Smooth muscle cell (in vitro differentiated cells): ENCODE results near the gene SCG5. TPM values are rescaled to one million over a fixed set of nuclear protein-coding genes. Genes with fewer than 3 reads are reported as not detected.

Experiments
- DNase-seq: peaks from one replicate; lab custom pipeline; 2025; ENCODE audit not compliant: unreplicated experiment; lab: John Stamatoyannopoulos, UW
- H2AFZ ChIP-seq: fragments of 200-600 bp; sonication (generic); 2 replicates; pipeline ENCODE4 v1.6.0; 2016; ENCODE audit warnings: antibody characterized with exemption, low read depth, mild to moderate bottlenecking
- H3F3A ChIP-seq: fragments of 200-600 bp; sonication (generic); 2 replicates; pipeline ENCODE4 v1.6.0; 2017; ENCODE audit warnings: antibody characterized with exemption, low read depth
- H3K27ac ChIP-seq: fragments of 200-600 bp; sonication (generic); 2 replicates; pipeline ENCODE4 v1.5.1; 2016; ENCODE audit warnings: low read depth, mild to moderate bottlenecking
- H3K27me3 ChIP-seq: fragments of 200-600 bp; sonication (generic); 2 replicates; pipeline ENCODE4 v1.6.1; 2016; ENCODE audit warnings: low read depth, mild to moderate bottlenecking
- H3K36me3 ChIP-seq: fragments of 200-600 bp; sonication (generic); 2 replicates; pipeline ENCODE4 v1.5.1; 2016; ENCODE audit warnings: low read depth
- H3K4me1 ChIP-seq: fragments of 200-600 bp; sonication (generic); 2 replicates; pipeline ENCODE4 v1.5.1; 2016; ENCODE audit warnings: low read depth
- H3K4me2 ChIP-seq: fragments of 200-600 bp; sonication (generic); 2 replicates; pipeline ENCODE4 v1.6.0; 2016; ENCODE audit warnings: mild to moderate bottlenecking
- H3K4me3 ChIP-seq: fragments of 200-600 bp; sonication (generic); 2 replicates; pipeline ENCODE4 v1.5.1; 2016; ENCODE audit warnings: mild to moderate bottlenecking
- H3K79me2 ChIP-seq: fragments of 200-600 bp; sonication (generic); 2 replicates; pipeline ENCODE4 v1.6.0; 2016; ENCODE audit warnings: low read depth, mild to moderate bottlenecking
- H3K9ac ChIP-seq: fragments of 200-600 bp; sonication (generic); 2 replicates; pipeline ENCODE4 v1.6.0; 2016; ENCODE audit warnings: low read depth
- H3K9me3 ChIP-seq: fragments of 200-600 bp; sonication (generic); replicated peaks from 2 replicates; pipeline ENCODE4 v1.5.1; 2016; ENCODE audit warnings: low read depth
- H4K20me1 ChIP-seq: fragments of 200-600 bp; sonication (generic); 2 replicates; pipeline ENCODE4 v1.6.0; 2016; ENCODE audit warnings: low read depth
- WGBS: methylation state at CpG from one replicate; pipeline ENCODE4 v1.1.7; 2016; ENCODE audit warnings: low lambda C conversion rate; 5-methylcytosine and 5-hydroxymethylcytosine counted together
- polyA plus RNA-seq: library from polyadenylated mRNA; unstranded; fragments of >200 nt; fragmentation: Nextera tagmentation; extraction: Ambion mirVana; gene quantifications from 2 replicates; pipeline ENCODE4 v1.2.1, GENCODE V29; 2016
- total RNA-seq: library from RNA; depleted of rRNA; stranded (reverse); fragments of >200 nt; gene quantifications from 2 replicates; pipeline ENCODE4 v1.2.3, GENCODE V29; 2014
- TF ChIP-seq, protein P1 (sequence below): fragments of 200-600 bp; sonication (generic); IDR thresholded peaks from 2 replicates; pipeline ENCODE4 v1.5.1; 2017; ENCODE audit warnings: borderline replicate concordance, mild to moderate bottlenecking, antibody characterized with exemption; ENCODE audit not compliant: insufficient read depth, poor library complexity, severe bottlenecking

The SCG5 gene
- total and polyA plus RNA-seq, 2 experiments from 2014 or later = 34.7 to 37.2 TPM

DNA sequence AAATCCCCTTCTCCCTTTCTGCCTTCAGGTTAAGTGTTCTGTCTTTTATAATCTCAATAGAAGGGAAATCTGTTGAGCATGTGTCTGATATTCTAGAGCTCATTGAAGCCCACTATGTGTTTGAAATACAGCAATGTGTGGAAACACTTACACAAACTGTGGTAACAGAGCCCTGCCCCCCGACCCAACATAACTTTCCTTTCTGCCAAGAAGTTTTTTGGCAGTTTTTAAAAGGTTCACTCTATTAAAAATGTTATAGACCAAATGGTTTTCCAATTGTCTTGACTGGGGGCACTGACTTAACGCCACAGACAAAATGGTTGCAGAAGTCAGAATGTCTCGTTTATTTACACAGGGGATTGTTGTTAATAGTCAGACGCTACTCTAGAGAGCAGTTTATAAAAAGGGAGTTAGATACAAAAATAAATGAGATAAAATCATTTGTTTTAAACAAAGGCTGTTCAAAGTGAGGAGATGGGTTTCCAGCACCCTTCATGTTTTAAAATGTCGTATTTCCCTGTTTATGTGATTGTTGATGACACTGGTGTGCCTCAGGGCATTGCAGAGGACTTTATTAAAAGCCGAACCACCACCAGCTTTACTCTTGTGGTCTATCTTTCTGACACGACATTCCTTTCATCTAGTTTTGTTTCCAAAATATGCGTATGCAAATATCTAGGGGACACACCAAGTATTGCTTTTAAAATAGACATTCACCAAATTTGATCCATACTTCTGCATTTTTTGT lies 49.6 kb downstream of the SCG5 start:
- Histone ChIP-seq H3K9me3 (no peaks in the 10 kb centered on the region), H3K4me2 (peak overlapping the region; percentile 61), H3K27me3 (no peaks in the 10 kb centered on the region), H3K9ac (no peak overlapping the region), H3F3A (peaks cover 4% of the 10 kb centered on the region), H3K4me3 (no peak overlapping the region), H3K4me1 (no peaks in the 10 kb centered on the region), H2AFZ (peak overlapping the region; percentile 1), H4K20me1 (no peaks in the 10 kb centered on the region), H3K79me2 (no peaks in the 10 kb centered on the region), H3K36me3 (no peaks in the 10 kb centered on the region), H3K27ac (peak overlapping the region; percentile 14)
- TF ChIP-seq, protein P1, sequence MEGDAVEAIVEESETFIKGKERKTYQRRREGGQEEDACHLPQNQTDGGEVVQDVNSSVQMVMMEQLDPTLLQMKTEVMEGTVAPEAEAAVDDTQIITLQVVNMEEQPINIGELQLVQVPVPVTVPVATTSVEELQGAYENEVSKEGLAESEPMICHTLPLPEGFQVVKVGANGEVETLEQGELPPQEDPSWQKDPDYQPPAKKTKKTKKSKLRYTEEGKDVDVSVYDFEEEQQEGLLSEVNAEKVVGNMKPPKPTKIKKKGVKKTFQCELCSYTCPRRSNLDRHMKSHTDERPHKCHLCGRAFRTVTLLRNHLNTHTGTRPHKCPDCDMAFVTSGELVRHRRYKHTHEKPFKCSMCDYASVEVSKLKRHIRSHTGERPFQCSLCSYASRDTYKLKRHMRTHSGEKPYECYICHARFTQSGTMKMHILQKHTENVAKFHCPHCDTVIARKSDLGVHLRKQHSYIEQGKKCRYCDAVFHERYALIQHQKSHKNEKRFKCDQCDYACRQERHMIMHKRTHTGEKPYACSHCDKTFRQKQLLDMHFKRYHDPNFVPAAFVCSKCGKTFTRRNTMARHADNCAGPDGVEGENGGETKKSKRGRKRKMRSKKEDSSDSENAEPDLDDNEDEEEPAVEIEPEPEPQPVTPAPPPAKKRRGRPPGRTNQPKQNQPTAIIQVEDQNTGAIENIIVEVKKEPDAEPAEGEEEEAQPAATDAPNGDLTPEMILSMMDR = no peak
- 54% methylated on average over 8 of the region's 8 CpGs for WGBS
- DNase-seq = no peak

DNA sequence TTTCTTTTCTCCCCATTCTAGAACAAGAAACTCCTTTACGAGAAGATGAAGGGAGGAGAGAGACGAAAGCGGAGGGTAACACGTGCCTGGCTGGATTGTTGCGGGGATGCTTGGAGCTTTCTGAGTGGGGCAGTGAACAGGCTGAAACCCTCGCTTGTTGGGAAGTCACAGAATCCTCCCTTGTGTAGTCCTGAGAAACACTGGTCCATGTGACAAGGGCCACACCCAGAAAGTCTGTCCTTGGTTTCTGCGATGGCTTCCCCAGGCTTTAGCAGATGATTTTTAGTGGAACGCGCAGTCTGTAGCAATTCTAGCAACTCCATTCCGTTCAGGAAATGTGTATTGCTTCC lies 50.2 kb downstream of the SCG5 start:
- DNase-seq = no peak
- Histone ChIP-seq H3K79me2 (no peaks in the 10 kb centered on the region), H3K27me3 (no peaks in the 10 kb centered on the region), H4K20me1 (no peaks in the 10 kb centered on the region), H3K4me2 (peak overlapping the region; percentile 61), H3K4me3 (no peak overlapping the region), H3K9ac (no peak overlapping the region), H3K27ac (peak overlapping the region; percentile 14), H3K9me3 (no peaks in the 10 kb centered on the region), H3F3A (peaks cover 4% of the 10 kb centered on the region), H3K36me3 (no peaks in the 10 kb centered on the region), H2AFZ (peak overlapping the region; percentile 1), H3K4me1 (no peaks in the 10 kb centered on the region)
- TF ChIP-seq, protein P1 = no peak
- whole genome bisulfite sequencing = 92% methylated on average over 10 of the region's 10 CpGs

DNA sequence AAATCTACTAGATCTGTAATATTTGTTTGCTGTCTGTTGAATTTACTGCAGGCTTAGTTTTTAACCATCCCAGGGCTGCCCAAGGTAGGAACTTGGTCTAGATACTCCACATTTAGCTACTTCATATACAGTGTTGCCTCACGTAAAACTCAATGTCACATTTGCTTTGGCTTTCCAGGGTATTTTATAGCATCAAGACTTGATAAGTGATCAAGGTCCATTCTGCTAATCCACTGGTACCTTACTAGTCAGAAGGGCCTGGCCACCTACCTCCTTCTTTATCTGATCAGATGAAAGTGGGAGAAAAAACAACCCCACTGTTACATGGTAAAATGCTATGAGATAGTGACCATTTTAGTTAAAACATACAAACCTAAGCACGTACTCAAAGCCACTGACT lies 50.8 kb downstream of the SCG5 start:
- Histone ChIP-seq H3K4me3 (no peak overlapping the region), H3K9ac (no peak overlapping the region), H3K4me2 (no peak overlapping the region), H3F3A (peaks cover 4% of the 10 kb centered on the region), H3K9me3 (no peaks in the 10 kb centered on the region), H2AFZ (no peak overlapping the region), H3K4me1 (no peaks in the 10 kb centered on the region), H3K27ac (no peak overlapping the region), H3K27me3 (no peaks in the 10 kb centered on the region), H4K20me1 (no peaks in the 10 kb centered on the region), H3K36me3 (no peaks in the 10 kb centered on the region), H3K79me2 (no peaks in the 10 kb centered on the region)
- TF ChIP-seq, protein P1 = no peak
- DNase-seq = no peak
- 96% methylated on average over 2 of the region's 2 CpGs for WGBS
